Gastroesophageal sphincter (tissue), 4 donors: ENCODE data around the gene AHCTF1. TPM values are rescaled to one million over a fixed set of nuclear protein-coding genes. Genes with fewer than 3 reads are reported as not detected.

Experiments
- ATAC-seq: fragments of 150-250 bp; one replicate; pipeline ENCODE4 v1.9.1; 2016; ENCODE audit warnings: mild to moderate bottlenecking, moderate library complexity
- H3K27ac ChIP-seq, 4 donors: fragments of 200-600 bp; sonication (generic) in 3 of 4; 1 replicate in 3 of 4; 2 replicates in 1 of 4; pipeline ENCODE4 v1.5.1; 2016 to 2019
- H3K27me3 ChIP-seq: fragments of 200-600 bp; sonication (generic); one replicate; pipeline ENCODE4 v1.5.1; 2019
- H3K36me3 ChIP-seq, 2 donors: fragments of 200-600 bp; sonication (generic); one replicate each; pipeline ENCODE4 v1.5.1; 2019; ENCODE audit warnings: control low read depth in 1 of 2
- H3K4me1 ChIP-seq, 3 donors: fragments of 200-600 bp; sonication (generic); 1 replicate in 2 of 3; 2 replicates in 1 of 3; pipeline ENCODE4 v1.5.1; 2016 to 2019; ENCODE audit warnings: control low read depth in 2 of 3
- H3K4me3 ChIP-seq, 2 donors: fragments of 200-600 bp; sonication (generic); one replicate each; pipeline ENCODE4 v1.5.1; 2019; ENCODE audit warnings: mild to moderate bottlenecking in 1 of 2, moderate library complexity in 1 of 2
- H3K9me3 ChIP-seq, 3 donors: fragments of 200-600 bp; sonication (generic); one replicate each; pipeline ENCODE4 v1.5.1; 2017 to 2019; ENCODE audit warnings: control low read depth in 2 of 3
- CTCF ChIP-seq, 4 experiments: fragments of 200-600 bp in 2 of 4; fragments of 450-650 bp in 2 of 4; sonication (generic) in 1 of 4; IDR thresholded peaks; one replicate each; pipeline ENCODE4 v1.5.1; 2017 to 2019; ENCODE audit warnings: antibody characterized with exemption in 4 of 4, mild to moderate bottlenecking in 2 of 4, moderate library complexity in 2 of 4
- EP300 ChIP-seq: sonication (generic); formaldehyde crosslinking; IDR thresholded peaks from one replicate; pipeline ENCODE4 v1.6.1; 2017; ENCODE audit warnings: antibody characterized with exemption, mild to moderate bottlenecking
- POLR2A ChIP-seq, 2 donors: fragments of 450-650 bp; IDR thresholded peaks; one replicate each; pipeline ENCODE4 v1.6.1; 2017; ENCODE audit warnings: antibody characterized with exemption in 2 of 2, mild to moderate bottlenecking in 2 of 2, moderate library complexity in 1 of 2
- POLR2AphosphoS5 ChIP-seq: sonication (generic); formaldehyde crosslinking; IDR thresholded peaks from one replicate; pipeline ENCODE4 v1.6.1; 2017; ENCODE audit warnings: antibody characterized with exemption
- WGBS, 2 donors: methylation state at CpG; one replicate each; pipeline ENCODE4 v1.1.5; 2018; ENCODE audit warnings: low coverage in 1 of 2; 5-methylcytosine and 5-hydroxymethylcytosine counted together
- total RNA-seq, 4 donors: library from RNA; depleted of rRNA; stranded (reverse); fragments of >200 nt; gene quantifications; one replicate each; pipeline ENCODE4 v1.1.0, GENCODE V29; 2016

The AHCTF1 gene
- total RNA-seq, 4 donors from 2014 or later: 37.4 to 69.6 (median 45.2) TPM

- Histone ChIP-seq H3K36me3 (no peaks in the 10 kb centered on the region), H3K27me3 (peaks cover 61% of the 10 kb centered on the region), H3K4me3 (no peak overlapping the region), H3K4me1 (peaks cover 0 to 26% (median 7%) of the 10 kb centered on the region in 3 donors), H3K27ac (no peak overlapping the region), H3K9me3 (no peaks in the 10 kb centered on the region)
- 14 to 31% methylated on average over 4 to 5 of the region's 6 CpGs for WGBS, 2 donors
- ATAC-seq: no peak
- TF ChIP-seq POLR2AphosphoS5: no peak
- no peak for TF ChIP-seq POLR2A (IDR thresholded peaks at IDR 0.05)
- no peak for TF ChIP-seq CTCF (IDR thresholded peaks at IDR 0.05)
- no peak for TF ChIP-seq EP300
These were observed 138.3 kb downstream of the AHCTF1 start for GRCh38 chr1:246793356-246793896.

- peaks cover 59% of the 10 kb centered on the region for H3K27me3 ChIP-seq
- peaks cover 0 to 26% (median 7%) of the 10 kb centered on the region in 3 donors for H3K4me1 ChIP-seq
- H3K36me3 ChIP-seq: no peaks in the 10 kb centered on the region
- ATAC-seq: no peak
- no peaks in the 10 kb centered on the region for H3K9me3 ChIP-seq
- TF ChIP-seq POLR2AphosphoS5: no peak
- TF ChIP-seq POLR2A (IDR thresholded peaks at IDR 0.05): no peak
- no peak for TF ChIP-seq EP300
- TF ChIP-seq CTCF (IDR thresholded peaks at IDR 0.05): no peak
- H3K4me3 ChIP-seq: no peak overlapping the region
- no peak overlapping the region for H3K27ac ChIP-seq
- 88 to 100% methylated on average over 1 to 2 of the region's 25 CpGs for WGBS, 2 donors
These were observed 139.1 kb downstream of the AHCTF1 start for GRCh38 chr1:246792603-246793002.

- 98% methylated on average over 8 of the region's 17 CpGs; no CpG with 5 or more reads in 1 of the 2 donors for WGBS, 2 donors
- no peaks in the 10 kb centered on the region for H3K9me3 ChIP-seq
- TF ChIP-seq POLR2AphosphoS5 (no peak), POLR2A (IDR thresholded peaks at IDR 0.05) (no peak), EP300 (no peak), CTCF (IDR thresholded peaks at IDR 0.05) (no peak)
- peaks cover 53% of the 10 kb centered on the region for H3K27me3 ChIP-seq
- ATAC-seq: no peak
- H3K4me3 ChIP-seq: no peak overlapping the region
- H3K4me1 ChIP-seq: peaks cover 0 to 26% (median 7%) of the 10 kb centered on the region in 3 donors
- no peak overlapping the region for H3K27ac ChIP-seq
- H3K36me3 ChIP-seq: no peaks in the 10 kb centered on the region
These were observed 140.3 kb downstream of the AHCTF1 start for GRCh38 chr1:246791303-246791918.

GRCh38 chr1:246790833-246791232, 140.9 kb downstream of the AHCTF1 start:
- WGBS, 2 donors: 80% methylated on average over 2 of the region's 19 CpGs; no CpG with 5 or more reads in 1 of the 2 donors
- peaks cover 0 to 26% (median 7%) of the 10 kb centered on the region in 3 donors for H3K4me1 ChIP-seq
- H3K27ac ChIP-seq: no peak overlapping the region
- no peak overlapping the region for H3K4me3 ChIP-seq
- no peak for ATAC-seq
- peaks cover 48% of the 10 kb centered on the region for H3K27me3 ChIP-seq
- no peak for TF ChIP-seq CTCF (IDR thresholded peaks at IDR 0.05)
- H3K36me3 ChIP-seq: no peaks in the 10 kb centered on the region
- H3K9me3 ChIP-seq: no peaks in the 10 kb centered on the region

- no CpG with 5 or more reads among the region's 7 CpGs for WGBS, 2 donors
- TF ChIP-seq POLR2A (IDR thresholded peaks at IDR 0.05) (no peak), EP300 (no peak), CTCF (IDR thresholded peaks at IDR 0.05) (no peak), POLR2AphosphoS5 (no peak)
- no peak for ATAC-seq
These were observed 141.4 kb downstream of the AHCTF1 start for GRCh38 chr1:246790364-246790763.

More at GRCh38 chr1:246790364-246790763, 141.4 kb downstream of the AHCTF1 start:
- H3K27ac ChIP-seq: no peak overlapping the region
- H3K9me3 ChIP-seq: no peaks in the 10 kb centered on the region
- H3K4me3 ChIP-seq: no peak overlapping the region
- H3K27me3 ChIP-seq: peaks cover 46% of the 10 kb centered on the region
- no peaks in the 10 kb centered on the region for H3K36me3 ChIP-seq
- peaks cover 0 to 26% (median 7%) of the 10 kb centered on the region in 3 donors for H3K4me1 ChIP-seq
